Stimulated activated CD8-positive, alpha-beta memory T cell treated with anti-CD3 and anti-CD28 coated beads, Interleukin-7, amount 100 ng/mL, for 1 hour (primary cell): Measurements from ENCODE around the gene APOBEC3G.

Source experiments
- DNase-seq, 2 donors: peaks; one replicate each; pipeline ENCODE4 v3.0.0-alpha.2; 2020; ENCODE audit warnings: low read depth in 2 of 2

APOBEC3G gene

DNA sequence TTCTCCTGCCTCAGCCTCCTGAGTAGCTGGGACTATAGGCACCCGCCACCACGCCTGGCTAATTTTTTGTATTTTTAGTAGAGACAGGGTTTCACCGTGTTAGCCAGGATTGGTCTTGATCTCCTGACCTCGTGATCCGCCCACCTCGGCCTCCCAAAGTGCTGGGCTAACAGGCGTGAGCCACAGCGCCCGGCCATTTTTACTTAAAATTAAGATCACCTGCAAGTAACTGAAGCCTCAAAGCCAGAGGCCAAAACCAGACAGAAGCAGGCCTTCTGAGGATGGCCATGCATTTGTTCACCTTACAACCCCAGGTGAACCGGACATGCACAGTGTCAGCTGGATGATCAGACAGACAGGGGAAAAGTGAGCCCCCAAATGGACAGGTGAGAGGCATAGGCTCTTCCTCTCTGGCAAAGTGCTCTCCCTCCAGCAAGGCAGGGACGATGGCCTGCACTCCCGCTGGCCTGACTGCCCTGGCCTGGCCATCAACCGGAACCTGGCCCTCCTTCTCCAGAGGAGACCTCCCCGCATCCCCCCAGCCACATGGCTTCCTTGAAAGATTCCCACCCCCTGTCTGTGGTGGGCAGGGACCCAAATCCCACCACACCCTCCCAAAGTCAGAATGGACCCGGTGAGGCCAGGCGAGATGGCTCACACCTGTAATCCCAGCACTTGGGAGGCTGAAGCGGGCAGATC is 45.8 kb downstream of the APOBEC3G start:
- DNase-seq = no peak

DNA sequence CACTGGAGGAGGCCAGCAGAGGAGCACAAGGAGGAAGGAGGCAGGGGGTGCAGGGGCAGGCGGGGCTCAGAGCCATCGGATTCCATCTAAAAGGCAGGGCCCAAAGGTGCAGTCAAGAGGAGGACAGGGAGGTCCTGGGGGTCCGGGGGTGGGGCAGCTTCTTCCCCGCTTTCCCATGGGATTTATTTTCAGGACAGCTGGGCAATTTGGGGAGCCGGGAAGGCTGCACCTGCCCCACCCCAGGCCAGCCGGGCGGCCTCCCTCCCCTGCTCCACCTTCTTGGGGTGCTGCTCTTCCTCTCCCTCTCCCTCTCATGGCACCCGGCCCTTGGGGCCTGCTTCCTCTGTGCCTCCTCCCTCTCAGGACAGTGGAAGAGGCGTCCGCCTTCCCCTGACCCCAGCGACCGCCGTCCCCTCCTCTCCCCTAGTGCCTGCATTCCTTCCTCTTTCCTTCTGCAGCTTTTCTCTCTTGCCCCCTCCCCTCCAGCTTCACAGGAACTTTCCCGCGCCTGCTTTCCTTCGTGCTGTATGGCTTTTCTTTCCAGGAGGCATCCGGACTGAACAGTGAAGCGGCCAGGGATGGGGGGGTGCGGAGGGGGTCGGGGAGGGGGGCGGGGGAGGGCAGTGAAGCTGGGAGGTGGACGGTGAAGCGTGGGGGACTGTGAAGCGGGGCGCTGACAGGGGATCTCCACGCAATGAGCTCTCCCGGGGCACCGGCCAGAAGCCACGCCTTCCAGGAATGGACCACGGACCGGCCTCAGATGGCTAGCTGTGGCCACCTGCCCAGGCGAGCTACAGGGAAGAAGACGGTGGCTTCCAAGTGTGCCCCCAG is 46.9 kb downstream of the APOBEC3G start:
- no peak for DNase-seq

DNA sequence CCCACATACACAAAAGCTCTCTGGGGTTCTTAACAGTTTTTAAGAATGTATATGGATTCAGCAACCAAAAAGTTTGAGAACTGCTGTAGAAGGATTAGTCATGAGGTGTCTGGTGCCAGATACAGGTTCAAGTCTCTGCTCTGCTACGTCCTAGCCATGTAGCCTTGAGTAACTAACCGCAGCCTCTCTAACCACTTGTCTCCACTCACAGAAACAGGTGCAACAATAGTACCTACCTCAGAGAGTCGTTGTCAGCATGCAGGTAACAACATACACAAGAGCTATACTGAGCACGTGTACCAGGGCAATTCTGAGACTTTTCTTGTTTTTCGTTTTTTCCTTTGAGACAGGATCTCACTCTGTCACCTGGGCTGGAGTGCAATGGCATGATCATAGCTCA is 48.5 kb downstream of the APOBEC3G start:
- DNase-seq = no peak

DNA sequence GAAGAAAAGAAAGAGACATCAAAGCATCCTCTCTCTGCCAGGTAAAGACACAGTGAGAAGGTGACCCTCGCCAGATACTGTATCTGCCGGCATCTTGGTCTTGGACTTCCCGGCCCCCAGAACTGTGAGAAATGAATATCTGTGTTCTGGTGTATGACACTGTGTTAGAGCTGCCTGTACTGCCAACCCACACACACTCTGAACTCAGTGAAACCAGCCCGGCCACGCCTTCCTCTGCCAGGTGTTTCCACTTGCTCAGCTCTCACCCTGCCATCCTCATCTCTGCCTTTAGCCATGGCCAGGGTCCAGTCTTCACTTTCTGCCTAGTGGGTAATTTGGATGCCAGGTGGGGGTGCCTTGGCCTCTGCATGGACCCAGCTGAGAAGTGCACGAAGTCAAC is 51.4 kb downstream of the APOBEC3G start:
- no peak for DNase-seq

DNA sequence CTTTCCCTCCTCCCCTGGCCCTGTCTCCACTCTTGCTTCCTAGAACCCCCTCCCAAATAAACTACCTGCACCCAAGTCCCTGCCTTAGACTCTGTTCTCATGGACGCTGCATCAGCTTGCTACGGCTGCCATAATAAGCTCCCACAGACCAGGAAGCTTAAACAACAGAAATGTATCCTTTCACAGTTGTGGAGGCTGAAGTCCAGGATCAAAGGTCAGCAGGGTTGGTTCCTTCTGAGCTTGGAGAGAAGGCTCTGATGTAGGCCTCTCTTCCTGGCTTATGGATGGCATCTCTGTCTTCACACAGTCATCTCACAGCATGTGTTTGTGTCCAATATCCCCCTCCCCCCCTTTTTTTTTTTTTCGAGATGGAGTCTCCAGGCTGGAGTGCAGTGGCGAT is 52.0 kb downstream of the APOBEC3G start:
- no peak for DNase-seq

DNA sequence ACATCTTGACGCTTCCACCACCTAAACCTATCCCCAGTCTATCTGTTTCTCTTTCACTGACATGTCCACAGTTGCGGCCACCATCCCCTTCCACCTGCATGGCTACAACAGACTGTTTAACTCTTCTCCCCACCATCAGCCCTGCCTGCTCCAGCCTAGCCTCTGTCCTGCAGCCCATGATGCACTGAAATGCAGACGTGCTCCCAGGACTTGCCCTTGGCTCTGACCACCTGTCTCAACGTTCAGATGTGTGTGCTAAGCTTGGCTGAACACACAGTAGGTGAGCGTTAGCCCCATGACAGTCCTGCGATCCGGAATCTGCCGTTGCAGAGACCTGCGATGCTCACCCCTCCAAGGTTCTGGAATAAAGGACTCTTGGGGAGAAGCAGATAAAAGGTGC is 52.7 kb downstream of the APOBEC3G start:
- no peak for DNase-seq

DNA sequence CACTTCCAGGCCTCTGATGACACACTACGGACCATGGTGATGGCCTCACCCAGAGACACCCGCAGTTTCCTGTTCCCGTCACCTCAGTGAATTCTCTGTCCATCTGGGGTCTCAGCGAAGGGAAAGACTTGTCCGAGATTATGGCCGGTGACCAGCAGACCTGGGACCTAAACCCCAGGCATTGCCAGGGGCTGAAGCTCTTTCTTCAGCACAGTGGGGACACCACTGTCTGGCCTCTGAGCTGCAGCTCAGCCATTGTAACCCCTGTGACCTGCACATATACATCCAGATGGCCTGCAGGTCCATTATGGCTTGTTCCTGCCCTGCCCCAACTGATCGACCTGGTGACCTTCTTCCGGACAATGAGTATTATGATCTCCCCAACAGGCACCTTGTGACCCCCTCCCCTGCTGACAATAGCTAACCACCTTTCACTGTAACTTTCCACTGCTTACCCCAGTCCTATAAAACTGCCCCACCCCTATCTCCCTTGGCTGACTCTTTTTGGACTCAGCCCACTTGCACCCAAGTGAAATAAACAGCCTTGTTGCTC is 53.2 kb downstream of the APOBEC3G start:
- no peak for DNase-seq

DNA sequence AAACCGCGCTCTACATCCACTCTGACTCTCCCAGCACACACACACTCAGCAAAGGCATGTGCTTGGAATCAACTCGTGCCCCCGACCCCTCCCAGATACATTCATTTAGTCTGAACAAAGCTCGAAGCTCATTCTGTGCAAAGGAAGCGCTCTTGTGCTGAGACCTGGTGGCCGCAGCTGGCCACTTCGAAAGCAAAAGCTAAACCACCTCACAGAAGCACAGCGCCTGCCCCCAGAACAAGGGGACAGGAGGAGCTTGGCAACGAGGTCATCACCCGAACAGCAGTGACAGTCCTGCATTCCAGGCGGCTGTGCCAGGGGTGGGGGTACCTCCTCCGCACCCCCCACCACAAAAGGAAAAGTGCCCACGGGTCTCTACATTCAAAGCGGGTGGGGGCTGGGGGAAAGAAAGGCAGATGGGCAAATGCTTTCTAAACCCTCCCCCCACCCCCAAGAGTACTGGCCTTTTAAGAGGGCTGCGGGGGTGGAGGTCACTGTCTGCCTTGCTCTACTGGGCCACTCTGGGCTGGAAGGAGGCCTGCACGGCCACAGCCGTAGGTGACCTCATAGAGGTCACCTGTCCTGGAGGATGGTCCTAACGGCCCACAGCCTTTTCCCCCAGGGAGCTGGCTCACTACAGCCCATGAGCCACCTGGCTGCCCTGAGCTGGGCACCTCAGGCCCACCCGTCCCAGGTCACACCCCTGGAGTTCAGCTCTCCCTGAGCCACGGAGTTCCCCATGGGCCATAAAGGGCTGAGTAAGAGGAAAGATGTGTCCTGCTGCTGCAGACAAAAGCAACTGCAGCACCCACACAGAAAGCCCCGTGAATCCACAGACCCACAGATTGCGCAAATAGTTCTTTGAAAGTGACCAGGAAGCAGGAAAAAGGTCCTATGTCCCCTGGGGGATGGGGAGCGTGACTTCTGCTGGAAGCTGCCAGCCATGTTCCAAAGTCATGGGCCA is 54.1 kb downstream of the APOBEC3G start:
- no peak for DNase-seq

DNA sequence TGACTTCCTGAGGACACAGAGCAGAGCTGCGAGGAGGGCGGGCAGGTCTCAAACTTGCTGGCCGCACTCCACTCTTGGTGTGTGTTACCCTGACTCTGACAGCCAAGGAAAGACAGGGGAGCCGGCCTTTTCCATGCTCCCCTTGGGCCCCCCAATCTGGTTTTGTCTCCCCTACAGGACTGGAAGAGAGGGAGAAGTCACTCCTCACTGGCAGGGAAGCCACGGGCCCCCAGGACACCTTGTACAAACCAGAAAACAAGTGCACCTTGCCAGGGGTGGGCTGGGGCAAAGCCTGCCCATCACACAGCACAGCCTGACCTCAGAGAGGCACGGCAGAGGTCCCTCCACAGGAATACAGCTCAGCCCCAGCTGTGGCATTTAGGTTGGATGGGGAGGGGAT is 55.2 kb downstream of the APOBEC3G start:
- DNase-seq = no peak

DNA sequence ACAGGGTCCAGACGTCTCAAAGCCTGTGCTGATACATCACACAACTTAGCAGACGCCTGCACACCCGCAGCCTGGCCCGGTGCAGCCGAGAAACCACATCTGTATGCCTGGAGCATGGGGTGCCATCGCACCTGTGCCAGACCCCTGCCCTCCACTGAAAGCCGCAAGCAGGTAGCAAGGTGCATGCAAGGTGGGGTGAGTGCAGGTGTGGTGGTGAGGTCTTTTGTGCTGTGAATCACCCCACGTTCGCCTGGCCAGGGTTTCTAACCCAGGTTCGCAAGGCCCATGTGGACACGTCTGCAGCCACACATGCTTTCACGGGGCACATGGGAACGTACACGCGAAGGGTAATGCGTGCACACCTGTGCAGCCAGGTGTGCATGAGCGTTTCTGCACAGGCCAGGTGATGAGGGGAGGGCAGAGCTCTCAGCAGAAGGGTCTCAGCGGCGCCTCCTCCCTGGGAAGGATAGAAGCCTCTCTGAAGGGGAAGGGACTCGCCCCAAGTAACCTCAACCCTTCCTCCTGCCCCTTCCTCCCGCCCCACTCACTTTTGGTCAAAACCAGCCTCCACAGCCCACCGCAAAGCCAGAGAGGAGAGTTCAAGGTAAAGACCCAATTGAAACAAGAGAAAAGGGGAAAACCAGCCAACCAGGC is 55.9 kb downstream of the APOBEC3G start:
- no peak for DNase-seq

DNA sequence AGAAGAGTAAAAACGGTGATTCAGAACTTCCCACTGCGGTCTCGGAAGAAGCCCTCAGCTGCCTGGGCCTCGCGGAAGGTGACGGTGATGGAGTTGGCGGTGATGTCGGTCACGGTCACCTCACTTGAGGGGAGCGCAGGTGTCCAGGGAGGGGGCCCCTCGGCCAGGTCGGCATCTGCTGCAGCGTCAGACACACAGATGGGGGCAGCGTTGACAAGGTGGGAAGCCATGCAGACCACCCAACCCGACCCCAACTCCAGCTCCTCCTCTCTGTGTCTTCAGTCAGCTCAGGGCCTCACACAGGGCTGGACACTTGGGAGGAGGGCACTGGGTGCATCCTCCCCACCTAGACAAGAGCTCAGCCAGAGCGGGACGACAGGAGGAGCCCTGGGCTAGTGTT is 56.8 kb downstream of the APOBEC3G start:
- no peak for DNase-seq

DNA sequence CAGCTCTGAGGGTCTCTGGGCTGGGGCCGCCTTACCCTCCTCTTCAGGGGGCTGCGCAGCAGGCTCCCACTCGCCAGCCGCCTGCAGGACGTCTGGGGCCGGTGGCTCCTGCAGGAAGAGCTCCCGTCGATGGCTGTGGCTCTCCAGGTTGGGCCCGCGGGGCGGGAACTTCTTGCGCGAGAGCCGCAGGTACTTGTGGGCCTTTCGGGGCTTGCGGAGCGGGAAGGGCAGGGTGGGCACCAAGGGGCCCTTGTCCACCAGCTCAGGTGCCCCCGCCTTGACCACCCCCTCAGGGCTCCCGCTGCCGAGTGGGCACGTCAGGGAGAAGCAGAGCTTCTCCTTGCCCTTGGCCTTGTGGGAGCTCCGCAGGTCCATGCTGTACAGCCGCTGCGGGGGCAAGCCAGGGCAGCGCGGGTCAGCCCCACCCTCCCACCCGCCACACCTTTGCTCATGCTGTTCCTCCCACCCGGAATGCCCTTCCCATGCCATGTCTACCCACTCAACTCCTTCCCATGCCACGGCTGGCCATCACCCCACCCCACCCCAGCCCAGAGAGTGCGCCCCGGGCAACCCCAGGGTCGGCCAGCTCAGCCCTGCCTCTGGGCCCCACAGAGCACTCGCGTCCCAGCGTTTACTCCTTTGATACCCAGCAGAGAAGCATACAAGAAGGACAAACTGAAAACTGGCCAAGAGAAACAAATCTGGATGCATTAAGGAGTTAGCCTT is 57.5 kb downstream of the APOBEC3G start:
- DNase-seq = no peak

DNA sequence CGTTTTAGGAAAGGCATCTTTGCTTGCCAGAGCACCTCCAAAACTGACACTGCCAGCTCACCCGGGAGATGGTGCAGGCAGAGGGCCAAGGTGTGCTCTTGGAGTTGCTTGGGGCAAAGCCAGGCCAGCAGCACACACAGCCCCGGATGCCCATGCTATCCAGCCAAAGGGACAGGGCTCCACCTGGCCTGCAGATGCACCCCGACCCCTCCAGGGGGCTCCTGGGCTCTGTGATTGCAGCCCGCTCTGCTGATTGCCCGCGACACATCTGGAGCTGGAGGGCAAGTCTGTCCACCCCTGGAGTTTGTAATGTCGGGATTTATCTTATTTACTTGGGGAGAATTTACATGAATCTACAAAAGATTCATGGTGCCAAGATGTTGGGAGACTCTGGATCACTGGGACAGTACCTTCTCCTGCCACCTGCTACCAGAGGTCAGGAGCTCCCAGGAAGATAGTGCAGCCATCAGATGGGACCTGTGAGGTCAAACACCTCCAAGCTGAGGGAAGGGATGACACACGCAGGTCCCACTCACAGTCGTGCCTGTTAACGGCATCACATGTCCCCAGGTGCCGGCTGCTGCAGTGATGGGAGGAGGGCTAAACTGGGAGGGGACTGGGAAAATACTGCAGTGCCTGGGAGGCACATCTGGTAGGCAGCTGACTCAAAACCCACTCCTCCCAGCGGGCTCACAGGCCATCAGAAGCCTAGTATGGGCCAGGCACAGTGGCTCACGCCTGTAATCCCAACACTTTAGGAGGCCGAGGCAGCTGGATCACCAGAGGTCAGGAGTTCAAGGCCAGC is 58.2 kb downstream of the APOBEC3G start:
- no peak for DNase-seq

DNA sequence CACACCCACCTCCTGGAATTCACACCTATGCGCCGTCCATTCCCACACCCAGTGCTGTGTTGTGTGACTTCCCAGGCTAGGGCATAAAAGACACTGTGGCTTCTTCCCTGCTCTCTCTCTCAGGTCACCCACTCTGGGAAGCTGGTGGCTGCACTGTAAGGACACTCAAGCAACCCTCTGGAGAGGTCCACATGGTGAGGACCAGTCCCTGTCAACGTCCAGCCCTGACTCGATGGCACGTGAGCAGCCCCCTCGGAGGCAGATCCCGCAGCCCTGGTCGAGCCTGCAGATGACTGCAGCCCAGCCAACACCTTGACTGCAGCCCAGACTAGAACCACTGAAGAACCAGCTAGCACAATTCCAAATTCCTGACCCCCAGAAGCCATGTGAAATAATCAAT is 59.2 kb downstream of the APOBEC3G start:
- DNase-seq = no peak
